Measurements from ENCODE around the gene SEMA4G. TPM values are rescaled to one million over a fixed set of nuclear protein-coding genes. Genes with fewer than 3 reads are reported as not detected.

Gene SEMA4G
- total and polyA plus RNA-seq, 2 of the 13 experiments (the other 11 are each of a cell fraction or from before 2014, with no cell fraction given), result 46.2 to 207 TPM

DNA sequence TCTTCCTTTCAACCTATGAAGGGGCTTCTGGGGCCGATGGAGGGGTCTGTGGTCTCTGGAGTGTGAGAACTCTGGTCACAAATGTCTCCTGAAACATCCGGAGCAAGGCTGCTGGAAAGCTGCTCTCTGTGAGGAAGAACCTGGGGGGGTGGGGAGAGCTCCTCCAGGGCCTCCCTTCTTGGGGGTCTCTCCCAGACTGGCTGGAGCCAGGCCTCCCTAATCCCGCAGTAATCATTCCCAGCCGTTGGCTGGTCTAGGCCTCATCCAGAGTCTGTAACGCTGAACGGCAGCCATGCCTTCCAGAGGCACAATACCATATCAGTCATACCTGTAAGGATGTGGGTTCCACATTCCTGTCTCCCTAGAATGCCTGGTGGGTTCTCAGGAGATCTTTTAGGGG is 25.9 kb downstream of the SEMA4G start (continued):
- TF ChIP-seq KIAA2018 (CRISPR knock-in tag; IDR thresholded peaks at IDR 0.05; ENCODE audit: borderline replicate concordance), result no peak

GRCh38 chr10:100996678-100997359 is 27.5 kb downstream of the SEMA4G start:
- no peak overlapping the region for H2AFZ ChIP-seq (ENCODE audit: low read length)
- H3K9ac ChIP-seq (ENCODE audit: insufficient read depth, low read depth, low read length), result peak overlapping the region; percentile 95
- H3K36me3 ChIP-seq (replicated peaks in 1 of 2; ENCODE audit: control insufficient read depth in 1 of 2, insufficient read depth in 2 of 2, low read length in 2 of 2), result peaks cover 8 to 9% of the 10 kb centered on the region in 2 experiments
- intact Hi-C loops (cut with micrococcal nuclease; ENCODE audit: unreplicated experiment) (no loop called here), in situ Hi-C loops (cut with HindIII; ENCODE audit: extremely low pct_ligation_motif_present, low pct_unique_long_range_greater_than_20kb) (no loop called here)
- peak overlapping the region; percentile 89 for H3K27ac ChIP-seq (ENCODE audit: extremely low read length, insufficient read depth, low read length)
- ChIA-PET CTCF (ENCODE audit: low intra/inter-chr PET ratio, low total read pairs) (interaction anchor here (0.6 to 8.5 kb wide), 3 partner anchors 16 to 56 kb away, joined by 3 to 240 read pairs (median 4); no protein-coding TSS in a partner anchor), POLR2A (interaction anchor here (0.6 to 23.0 kb wide), 12 partner anchors 10 to 115 kb away, joined by 3 to 277 read pairs (median 8); partner anchors contain the start of genes MRPL43, PDZD7, SEMA4G and SFXN3)
- BruUV-seq (replicated peaks), result no TSS peak
- no peaks in the 10 kb centered on the region for H4K20me1 ChIP-seq (ENCODE audit: insufficient read depth, low read length)
- peak overlapping the region; percentile 71 to 99 (median 91) for H3K4me3 ChIP-seq (replicated peaks in 1 of 3; ENCODE audit: insufficient read depth in 1 of 3, low read depth in 2 of 3, low read length in 3 of 3)
- WGBS (ENCODE audit: low lambda C conversion rate), result 23% methylated on average over 7 of the region's 46 CpGs
- peaks cover 26% of the 10 kb centered on the region for H3K79me2 ChIP-seq (ENCODE audit: insufficient read depth, low read length)
- no peaks in the 10 kb centered on the region; a peak in 1 of 5 replicates for H3K27me3 ChIP-seq (ENCODE audit: control insufficient read depth in 1 of 2, insufficient read depth in 2 of 2, low read length in 2 of 2)
- peak overlapping the region; percentile 98 for H3K4me2 ChIP-seq (ENCODE audit: low read depth, low read length)
- DNase-seq (ENCODE audit: low spot score) (no peak), ATAC-seq (peak; percentile 50), FAIRE-seq (no peak)
- peaks cover 27% of the 10 kb centered on the region for H3K4me1 ChIP-seq (ENCODE audit: insufficient read depth, low read length)
- H3K9me3 ChIP-seq (ENCODE audit: low read length), result no peaks in the 10 kb centered on the region
- TF ChIP-seq ZEB1 (IDR thresholded peaks at IDR 0.05; ENCODE audit: insufficient replicate concordance, low read depth) (peak; percentile 12), ELF4 (CRISPR knock-in tag; IDR thresholded peaks at IDR 0.05; ENCODE audit: borderline replicate concordance) (0 out of 2 replicates have a peak, but pooled peaks have one; percentile 43), MAZ (IDR thresholded peaks at IDR 0.05; ENCODE audit: borderline replicate concordance, low read depth, low read length) (no peak), MAZ (CRISPR knock-in tag; IDR thresholded peaks at IDR 0.05; ENCODE audit: low read depth) (0 out of 2 replicates have a peak, but pooled peaks have one; percentile 37), MEIS1 (CRISPR knock-in tag; IDR thresholded peaks at IDR 0.05; ENCODE audit: borderline replicate concordance) (peak; percentile 18; the same call in 1 of the 2 replicates), TFDP1 (CRISPR knock-in tag; IDR thresholded peaks at IDR 0.05; ENCODE audit: borderline replicate concordance) (peak; percentile 42; the same call in 1 of the 2 replicates), KLF16 (CRISPR knock-in tag; IDR thresholded peaks at IDR 0.05) (no peak), POGK (CRISPR knock-in tag; conservative IDR thresholded peaks at IDR 0.05) (no peak)
